HG03558 (cell line): Measurements from ENCODE around the gene PCCB.
"Not testable (repeated sequence)": the region's sequence is repeated elsewhere in the genome, so short reads cannot be mapped to it uniquely, and the experiment has no call there.

ENCODE experiments used
- ATAC-seq: cut with Tn5 transposase; IDR thresholded peaks from one replicate; pipeline ENCODE4 v1.9.1; 2021; ENCODE audit warnings: moderate number of reproducible peaks; ENCODE audit not compliant: unreplicated experiment; ENCODE audit errors: extremely low read depth

The PCCB gene

DNA sequence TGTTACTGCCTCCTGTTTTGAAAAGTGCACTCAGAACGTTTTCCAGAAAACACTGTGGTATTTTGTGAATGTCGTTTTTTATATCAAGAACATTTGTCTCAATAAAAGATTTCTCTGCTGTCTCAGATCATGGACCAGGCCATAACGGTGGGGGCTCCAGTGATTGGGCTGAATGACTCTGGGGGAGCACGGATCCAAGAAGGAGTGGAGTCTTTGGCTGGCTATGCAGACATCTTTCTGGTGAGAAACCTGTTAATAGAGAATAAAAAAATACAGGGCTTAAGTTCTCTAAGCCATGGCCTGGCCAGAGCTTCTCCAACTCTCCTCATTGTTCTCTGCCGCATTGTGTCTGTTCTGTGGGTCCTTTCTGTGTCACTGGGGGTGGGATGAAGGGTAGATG is 11.7 kb downstream of the PCCB start:
- ATAC-seq: no peak

DNA sequence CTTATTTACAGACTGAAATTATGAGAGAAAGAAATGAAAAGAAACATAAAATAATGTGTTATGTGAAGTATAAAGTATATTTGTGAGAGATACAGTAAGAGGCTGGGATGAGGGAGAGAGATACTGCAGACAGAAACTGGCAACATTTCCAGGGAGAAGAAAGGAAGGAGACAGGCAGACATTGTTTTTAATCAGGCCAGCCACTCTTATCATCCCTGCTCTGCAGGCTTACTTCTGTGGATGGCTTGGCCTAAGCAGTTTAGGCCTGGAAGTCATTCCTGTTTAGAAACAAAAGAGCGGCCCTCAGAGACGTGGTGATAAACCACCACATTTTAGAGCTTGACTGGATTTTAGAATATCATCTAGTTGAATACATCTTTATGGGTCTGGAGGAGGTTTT is 12.4 kb downstream of the PCCB start:
- no peak for ATAC-seq

DNA sequence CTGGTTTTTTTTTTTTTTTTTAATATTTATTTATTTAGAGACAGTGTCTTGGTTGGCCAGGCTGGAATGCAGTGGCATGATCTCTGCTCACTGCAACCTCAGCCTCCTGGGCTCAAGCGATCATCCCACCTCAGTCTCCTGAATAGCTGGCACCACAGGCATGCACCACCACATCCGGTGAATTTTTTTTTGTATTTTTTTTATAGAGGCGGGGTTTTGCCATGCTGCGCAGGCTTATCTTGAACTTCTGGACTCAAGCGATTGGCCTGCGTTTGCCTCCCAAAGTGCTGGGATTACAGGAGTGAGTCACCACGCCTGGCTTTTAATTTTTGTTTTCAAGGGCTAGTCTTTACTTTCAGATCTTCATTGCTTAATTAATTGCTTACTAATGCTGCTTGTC is 13.1 kb downstream of the PCCB start:
- ATAC-seq: no peak

DNA sequence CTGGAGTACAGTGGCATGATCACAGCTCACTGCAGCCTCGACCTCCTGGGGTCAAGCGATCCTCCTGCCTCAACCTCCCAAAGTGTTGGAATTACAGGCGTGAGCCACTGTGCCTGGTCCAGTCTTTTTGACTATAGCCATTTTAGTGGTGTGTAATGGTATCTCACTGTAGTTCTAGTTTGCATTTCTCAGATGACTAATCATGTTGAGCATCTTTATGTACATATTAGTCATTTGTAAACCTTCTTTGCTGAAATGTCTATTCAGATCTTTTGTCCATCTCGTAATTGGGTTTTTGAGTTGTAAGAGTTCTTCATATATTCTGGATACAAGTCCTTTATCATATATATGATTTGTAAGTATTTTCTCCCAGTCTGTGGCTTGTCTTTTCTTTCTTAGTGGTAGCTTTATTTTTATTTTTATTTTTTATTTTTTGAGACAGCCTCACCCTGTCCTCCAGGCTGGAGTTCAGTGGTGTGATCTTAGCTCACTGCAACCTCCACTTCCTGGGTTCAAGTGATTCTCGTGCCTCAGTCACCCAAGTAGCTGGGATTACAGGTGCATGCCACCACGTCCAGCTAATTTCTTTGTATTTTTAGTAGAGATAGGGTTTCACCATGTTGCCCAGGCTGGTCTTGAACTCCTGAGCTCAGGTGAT is 16.5 kb downstream of the PCCB start:
- peak; percentile 71 for ATAC-seq

DNA sequence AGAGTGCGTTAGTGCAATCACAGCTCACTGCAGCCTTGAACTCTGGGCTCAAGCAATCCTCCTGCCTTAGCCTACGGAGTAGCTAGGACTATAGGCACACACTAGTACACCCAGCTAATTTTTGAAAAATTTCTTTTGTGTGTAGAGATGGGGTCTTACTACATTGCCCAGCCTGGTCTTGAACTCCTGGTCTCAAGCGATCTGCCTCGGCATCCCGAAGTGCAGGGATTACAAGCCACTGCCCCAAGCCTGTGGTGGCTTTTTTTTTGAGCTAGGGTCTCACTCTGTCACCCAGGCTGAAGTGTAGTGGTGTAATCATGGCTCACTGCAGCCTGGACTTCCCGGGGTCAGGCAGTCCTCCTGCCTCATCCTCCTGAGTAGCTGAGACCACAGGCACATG is 17.1 kb downstream of the PCCB start:
- ATAC-seq: no peak

DNA sequence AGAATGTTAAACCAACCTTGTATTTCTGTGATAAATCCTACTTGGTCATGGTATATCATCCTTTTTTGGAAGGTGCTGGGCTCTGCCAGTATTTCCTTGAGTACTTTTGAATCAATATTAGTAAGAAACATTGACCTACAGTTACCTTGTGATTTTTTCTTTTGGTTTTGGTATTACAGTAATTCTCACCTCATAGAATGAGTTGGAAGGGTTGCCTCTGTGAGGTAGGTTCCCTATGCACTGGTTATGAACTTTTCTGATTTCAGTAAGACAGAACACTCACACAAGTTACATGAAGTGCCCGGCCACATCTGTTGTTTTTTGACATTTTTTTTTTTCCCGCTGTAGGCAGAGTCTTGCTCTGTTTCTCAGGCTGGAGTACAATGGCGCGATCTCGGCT is 20.0 kb downstream of the PCCB start:
- no peak for ATAC-seq

DNA sequence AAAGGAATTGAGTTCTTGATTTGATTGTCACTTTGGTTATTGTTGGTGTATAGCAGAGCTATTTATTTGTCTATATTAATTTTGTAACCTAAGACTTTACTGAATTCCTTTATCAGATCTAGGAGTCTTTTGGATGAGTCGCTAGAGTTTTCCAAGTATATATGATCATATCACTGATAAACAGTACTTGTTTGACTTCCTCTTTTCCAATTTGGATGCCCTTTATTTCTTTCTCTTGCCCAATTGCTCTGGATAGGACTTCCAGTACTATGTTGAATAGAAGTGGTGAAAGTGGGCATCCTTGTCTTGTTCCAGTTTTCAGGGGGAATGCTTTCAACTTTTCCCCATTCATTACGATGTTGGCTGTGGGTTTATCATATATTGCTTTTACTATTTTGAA is 21.5 kb downstream of the PCCB start:
- not testable (repeated sequence) for ATAC-seq

DNA sequence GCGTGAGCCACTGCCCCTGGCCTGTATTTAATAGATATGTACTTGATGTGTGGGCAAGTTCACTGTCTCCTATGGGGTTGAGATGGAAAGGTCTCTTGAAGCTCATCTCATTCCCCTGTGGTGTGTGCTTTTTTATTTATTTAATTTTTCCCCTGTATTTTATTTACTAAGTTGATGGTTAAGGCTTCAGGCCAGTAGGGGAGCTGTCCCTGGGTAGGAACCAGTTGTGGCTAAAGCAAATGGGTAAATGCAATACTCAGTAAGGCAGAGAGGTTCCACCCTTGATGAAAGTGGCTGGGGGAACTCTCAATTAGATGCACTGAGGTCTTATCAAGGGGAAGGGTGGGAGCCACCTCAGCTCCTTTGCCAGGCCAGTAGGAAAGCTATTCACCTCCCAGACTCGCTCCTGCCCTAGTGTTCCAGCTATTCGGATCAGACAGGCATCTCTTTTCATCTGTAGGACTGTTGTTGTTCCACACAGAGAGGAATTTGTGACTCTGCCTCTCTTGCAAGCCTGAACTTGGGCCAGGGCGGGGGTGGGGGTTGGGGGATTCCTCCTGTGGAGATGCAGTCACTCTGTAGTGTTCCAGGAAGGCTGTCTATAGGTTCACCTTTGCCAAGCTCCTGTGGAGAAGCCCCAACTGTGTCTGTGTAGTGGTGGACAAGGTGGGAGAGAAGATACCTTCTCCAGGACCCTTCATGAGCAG is 26.1 kb downstream of the PCCB start:
- ATAC-seq: no peak

DNA sequence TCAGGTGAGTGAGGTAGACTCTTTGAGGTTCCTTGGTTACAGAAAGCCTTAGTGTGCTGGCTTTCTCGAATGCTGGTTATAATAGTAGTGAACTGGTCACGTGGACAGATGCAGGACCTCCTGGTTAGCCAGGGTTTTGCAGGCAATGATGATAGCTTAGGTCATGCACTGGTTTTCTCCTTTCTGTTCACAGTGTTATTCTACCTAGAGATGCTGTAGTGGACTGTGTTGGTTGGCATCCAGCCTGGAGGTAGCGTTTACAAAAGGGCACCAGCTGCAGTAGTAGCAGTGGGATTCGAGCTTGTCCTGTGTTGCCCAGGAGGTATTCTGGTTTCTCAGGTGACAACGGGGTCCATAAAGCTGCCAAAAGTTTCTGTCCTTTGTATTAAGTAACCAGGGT is 27.0 kb downstream of the PCCB start:
- ATAC-seq: no peak

DNA sequence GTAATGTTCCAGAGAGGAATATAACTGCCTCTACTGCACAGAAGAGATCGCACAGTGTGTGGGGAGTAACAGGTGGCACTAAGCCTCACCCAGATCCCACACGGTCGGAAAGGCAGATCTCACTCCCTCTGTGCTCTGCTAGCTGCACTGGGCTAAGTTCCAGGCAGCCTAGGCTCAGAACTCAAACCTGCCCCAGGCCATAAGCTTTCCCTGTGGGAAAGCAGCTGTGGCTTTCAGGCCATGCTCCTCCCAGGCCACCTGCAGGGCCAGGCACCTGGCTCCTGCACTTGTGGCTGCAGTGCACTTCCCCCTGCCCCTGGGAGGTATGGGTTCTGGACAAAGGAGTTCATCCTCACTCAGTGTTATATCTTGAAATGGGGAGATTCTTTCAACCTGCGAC is 27.5 kb downstream of the PCCB start:
- no peak for ATAC-seq

DNA sequence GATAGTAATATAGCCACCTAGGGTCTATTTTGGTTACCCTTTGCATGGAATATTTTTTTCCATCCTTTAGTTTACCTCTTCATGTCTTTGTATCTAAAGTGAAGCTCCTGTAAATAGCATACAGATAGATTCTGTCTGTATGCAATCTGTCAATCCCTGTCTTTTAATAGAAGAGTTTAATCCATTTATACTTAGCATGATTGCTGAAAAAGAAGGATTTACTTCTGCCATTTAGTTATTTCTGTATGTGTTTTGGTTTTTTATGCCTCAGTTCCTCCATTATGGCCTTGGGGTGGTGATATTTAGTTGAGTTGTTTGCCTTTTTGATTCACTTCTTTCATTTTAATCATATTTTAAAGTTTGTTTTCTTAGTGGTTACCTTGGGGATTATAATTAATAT is 29.0 kb downstream of the PCCB start:
- ATAC-seq: no peak

DNA sequence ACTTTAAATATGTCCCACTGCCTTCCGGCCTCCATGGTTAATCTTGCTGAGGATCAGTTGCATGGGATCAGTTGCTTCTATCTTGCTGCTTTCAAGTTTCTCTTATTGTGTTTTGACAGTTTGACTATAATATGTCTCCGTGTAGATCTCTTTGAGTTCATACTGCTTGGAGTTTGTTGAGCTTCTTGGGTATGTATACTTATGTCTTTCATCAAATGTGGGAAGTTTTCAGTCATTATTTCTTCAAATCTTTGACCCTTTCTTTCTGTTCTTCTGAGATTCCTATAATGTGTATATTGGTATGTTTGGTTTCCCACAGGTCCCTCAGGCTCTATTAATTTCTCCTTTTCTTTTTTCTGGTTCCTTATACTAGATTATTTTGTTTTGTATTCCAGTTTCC is 30.8 kb downstream of the PCCB start:
- no peak for ATAC-seq

DNA sequence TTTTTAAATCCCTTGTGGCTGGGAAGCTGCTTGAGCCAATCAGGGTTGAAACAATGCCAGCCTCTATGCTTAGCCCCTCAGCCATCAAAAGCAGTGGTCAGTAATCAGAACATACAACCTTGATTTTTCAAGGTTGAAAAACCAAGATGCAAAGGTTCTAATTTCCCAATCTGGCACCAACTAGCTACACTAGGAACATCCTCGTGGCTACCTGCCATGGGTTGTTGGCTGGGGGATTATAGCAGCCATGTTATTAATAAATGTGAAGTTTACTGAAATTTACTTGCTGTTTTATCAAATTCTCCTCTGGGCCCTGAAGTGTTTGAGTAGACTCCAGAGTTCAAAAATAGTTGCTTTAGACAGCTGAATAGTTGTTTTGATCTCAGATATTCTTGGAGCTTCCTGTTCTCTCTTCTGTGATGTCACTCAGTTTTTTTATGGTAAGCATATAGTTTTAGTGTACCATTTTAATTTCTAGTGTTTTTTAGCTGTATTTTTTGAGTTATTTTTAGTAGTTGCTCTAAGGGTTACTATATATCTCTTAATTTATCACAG is 31.9 kb downstream of the PCCB start:
- ATAC-seq: no peak

DNA sequence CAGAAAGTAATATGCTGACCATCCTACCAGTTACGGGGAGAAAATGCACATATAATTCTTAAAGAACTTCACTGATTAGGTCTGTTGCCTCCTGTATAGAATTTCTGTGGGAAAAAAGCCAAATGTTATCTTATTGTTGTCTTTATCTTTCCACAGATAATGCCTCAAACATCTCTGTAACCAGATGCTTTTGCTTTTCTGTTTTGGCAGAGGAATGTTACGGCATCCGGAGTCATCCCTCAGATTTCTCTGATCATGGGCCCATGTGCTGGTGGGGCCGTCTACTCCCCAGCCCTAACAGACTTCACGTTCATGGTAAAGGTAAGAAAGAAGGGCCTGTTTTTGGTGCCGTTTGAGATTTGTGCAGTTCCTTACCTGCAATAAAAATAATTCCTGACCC is 33.5 kb downstream of the PCCB start:
- no peak for ATAC-seq

DNA sequence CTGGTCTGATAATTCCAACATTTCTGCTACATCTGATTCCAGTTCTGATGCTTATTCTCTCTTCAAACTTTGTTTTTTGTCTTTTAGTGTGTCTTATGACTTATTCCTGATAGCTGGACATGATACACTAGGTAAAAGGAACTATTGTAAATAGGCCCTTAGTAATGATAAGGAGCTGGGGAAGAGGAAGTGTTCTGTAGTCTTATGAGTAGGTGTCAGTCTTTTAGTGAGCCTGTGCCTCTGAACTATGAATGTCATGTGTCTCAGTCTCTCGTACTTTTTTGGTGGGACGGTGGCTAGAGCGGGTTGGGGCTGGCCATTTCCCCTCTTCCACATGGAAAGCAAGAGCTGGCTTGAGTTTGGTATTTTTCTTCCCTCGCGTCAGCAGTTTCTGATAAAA is 41.2 kb downstream of the PCCB start:
- no peak for ATAC-seq

DNA sequence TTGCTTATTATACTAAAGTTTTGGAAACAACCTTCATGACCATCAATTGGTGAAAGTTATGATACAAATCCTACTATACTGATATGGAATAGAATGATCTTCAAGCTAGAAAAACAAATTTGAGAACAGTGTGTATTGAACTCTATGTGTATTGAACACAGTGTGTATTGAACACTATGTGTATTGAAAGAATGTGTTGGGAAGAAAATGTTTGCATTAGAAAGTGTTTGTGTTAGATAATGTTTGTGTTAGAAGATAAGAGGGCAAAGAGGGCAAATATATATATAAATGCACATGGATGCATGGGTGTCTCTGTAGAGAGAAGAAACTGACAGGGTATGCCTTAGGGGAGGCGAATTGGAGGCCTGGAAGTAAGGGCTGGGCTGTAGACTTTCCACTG is 42.4 kb downstream of the PCCB start:
- ATAC-seq: no peak

DNA sequence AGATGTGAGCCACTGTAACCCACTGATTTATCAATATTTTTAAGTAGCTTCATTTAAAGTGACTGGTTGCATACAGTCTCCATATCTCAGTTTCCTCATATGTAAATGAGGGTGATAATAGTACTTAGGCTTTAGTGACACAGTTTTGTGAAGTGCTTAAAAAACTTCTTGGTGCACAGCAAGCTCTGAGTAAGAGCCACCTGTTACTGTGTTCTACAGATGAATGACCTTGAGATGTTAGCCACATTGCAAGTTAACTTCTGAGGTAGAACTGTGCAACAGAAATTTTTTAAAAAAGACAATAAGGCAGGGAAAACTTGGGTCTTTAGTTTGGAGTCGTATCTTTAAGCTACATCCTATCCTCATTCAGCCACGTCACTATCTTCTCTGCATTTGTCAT is 43.1 kb downstream of the PCCB start:
- ATAC-seq: no peak

DNA sequence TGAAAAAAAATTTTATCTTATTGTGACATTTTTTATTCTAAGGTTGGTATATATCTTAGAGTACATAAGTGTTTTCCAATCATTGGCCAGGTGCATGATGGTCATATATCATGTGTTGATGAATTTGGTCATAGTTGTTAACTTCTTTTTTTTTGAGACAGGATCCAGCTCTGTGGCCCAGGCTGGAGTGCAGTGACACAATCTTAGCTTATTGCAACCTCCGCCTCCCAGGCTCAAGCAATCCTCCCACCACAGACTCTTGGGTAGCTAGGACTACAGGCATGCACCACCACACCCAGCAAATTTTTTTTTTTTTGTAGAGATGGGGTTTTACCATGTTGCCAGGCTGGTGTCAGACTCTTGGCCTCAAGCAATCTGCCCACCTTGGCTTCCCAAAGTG is 44.0 kb downstream of the PCCB start:
- ATAC-seq: no peak

DNA sequence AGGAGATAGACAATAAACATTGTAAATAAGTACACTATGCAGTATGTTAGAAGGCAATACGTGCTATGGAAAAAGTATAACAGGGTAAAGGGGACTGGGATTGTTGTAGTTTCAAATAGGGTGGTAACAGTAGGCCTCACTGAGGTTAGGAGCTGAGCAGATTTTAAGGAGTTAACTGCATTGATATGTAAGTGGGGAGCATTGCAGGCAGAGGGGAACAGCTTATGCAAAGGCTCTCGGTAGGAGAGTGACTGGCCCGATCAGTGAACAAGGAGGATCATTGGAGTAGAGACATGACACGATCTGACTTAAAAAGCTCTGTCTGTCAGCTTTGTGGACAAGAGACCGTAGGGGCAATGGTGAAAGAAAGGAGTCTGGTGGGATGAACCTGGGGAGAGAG is 46.8 kb downstream of the PCCB start:
- no peak for ATAC-seq

DNA sequence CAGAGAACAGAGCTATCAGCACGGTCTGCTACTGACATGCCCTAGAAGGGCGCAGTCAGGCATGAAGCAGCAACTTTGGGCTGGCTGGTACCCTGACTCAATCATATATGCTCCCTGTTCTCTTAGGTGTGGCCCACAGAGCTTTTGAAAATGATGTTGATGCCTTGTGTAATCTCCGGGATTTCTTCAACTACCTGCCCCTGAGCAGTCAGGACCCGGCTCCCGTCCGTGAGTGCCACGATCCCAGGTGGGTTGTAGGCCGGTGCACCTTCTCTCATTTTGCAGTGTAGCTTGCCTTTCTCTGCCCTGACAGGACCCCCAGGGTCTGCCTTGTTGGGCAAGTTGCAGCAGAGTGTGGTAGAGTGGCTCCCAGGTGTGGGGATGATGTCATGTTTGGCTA is 47.7 kb downstream of the PCCB start:
- ATAC-seq: no peak

DNA sequence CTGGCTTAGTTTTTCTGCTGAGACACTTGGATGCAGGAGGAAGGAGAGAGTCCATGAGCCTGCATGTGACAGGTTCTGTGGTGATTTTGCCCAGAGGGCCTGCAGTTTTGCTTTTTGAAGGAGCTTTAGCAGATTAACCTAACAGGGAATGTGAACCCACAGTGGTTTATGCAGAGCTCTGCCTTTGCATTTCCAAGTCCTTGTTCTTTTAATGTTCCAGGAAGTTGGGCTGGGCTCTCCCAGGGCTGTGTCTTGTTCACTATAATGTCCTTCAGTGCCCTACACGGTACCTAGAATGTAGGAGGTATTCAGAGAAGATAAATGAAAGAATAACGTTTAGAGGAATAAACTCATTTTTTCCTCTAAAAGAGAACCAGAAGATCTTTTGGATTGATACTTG is 50.3 kb downstream of the PCCB start:
- no peak for ATAC-seq

DNA sequence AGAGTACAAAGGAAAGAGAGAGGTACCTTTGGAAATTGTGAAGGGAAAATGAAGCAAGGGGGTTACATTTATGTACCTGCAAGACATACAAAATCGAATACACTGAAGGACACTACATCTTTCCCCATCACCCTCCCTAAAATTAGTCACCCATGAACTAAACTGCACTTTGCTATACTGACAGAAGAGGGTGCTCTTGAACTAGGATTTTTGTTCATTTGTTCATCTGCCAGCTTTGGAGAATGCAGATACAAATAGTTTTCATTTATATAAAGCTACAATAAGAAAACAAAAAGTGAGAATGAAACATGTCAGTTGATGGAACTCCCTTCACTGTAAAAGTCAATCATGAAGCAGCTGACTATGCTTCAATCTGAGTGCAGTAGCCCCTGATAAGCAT is 55.7 kb downstream of the PCCB start:
- no peak for ATAC-seq
